HG03354 (cell line): Measurements from ENCODE around the gene SF3B5.
"Not testable (repeated sequence)": the region's sequence is repeated elsewhere in the genome, so short reads cannot be mapped to it uniquely, and the experiment has no call there.

Experiments used
- ATAC-seq: cut with Tn5 transposase; IDR thresholded peaks from one replicate; pipeline ENCODE4 v1.9.1; 2021; ENCODE audit warnings: mild to moderate bottlenecking; ENCODE audit not compliant: unreplicated experiment, poor library complexity, severe bottlenecking

The SF3B5 gene

GRCh38 chr6:144095134-144096002 lies at the start of gene SF3B5:
SF3B5 (minus strand) TSS chr6:144095573; CDS start chr6:144095497, 76 bp downstream.
- peak; percentile 94 for ATAC-seq

- ATAC-seq: no peak
Observed at GRCh38 chr6:144144996-144145395, 49.6 kb upstream of the SF3B5 start.

GRCh38 chr6:144143878-144144277 lies 48.5 kb upstream of the SF3B5 start:
- no peak for ATAC-seq

- ATAC-seq: no peak
Observed at GRCh38 chr6:144143106-144143505, 47.7 kb upstream of the SF3B5 start.

GRCh38 chr6:144141470-144141869 lies 46.1 kb upstream of the SF3B5 start:
- ATAC-seq: no peak

- peak; percentile 86 for ATAC-seq
Observed at GRCh38 chr6:144140867-144141266, 45.5 kb upstream of the SF3B5 start.

- no peak for ATAC-seq
Observed at GRCh38 chr6:144139817-144140216, 44.4 kb upstream of the SF3B5 start.

- no peak for ATAC-seq
Observed at GRCh38 chr6:144138542-144138941, 43.2 kb upstream of the SF3B5 start.

GRCh38 chr6:144134737-144135136 lies 39.4 kb upstream of the SF3B5 start:
- ATAC-seq: no peak

- ATAC-seq: no peak
Observed at GRCh38 chr6:144134176-144134575, 38.8 kb upstream of the SF3B5 start.

GRCh38 chr6:144133225-144133821 lies 38.0 kb upstream of the SF3B5 start:
- ATAC-seq: no peak

GRCh38 chr6:144132167-144132690 lies 36.9 kb upstream of the SF3B5 start:
- ATAC-seq: not testable (repeated sequence)

- ATAC-seq: peak; percentile 46
Observed at GRCh38 chr6:144131248-144131709, 35.9 kb upstream of the SF3B5 start.

GRCh38 chr6:144129469-144129868 lies 34.1 kb upstream of the SF3B5 start:
- no peak for ATAC-seq

GRCh38 chr6:144127097-144127496 lies 31.7 kb upstream of the SF3B5 start:
- ATAC-seq: no peak

- ATAC-seq: no peak
Observed at GRCh38 chr6:144123836-144124235, 28.5 kb upstream of the SF3B5 start.

- ATAC-seq: no peak
Observed at GRCh38 chr6:144123421-144123820, 28.0 kb upstream of the SF3B5 start.

GRCh38 chr6:144122861-144123260 lies 27.5 kb upstream of the SF3B5 start:
- no peak for ATAC-seq

- ATAC-seq: no peak
Observed at GRCh38 chr6:144119376-144119775, 24.0 kb upstream of the SF3B5 start.

- ATAC-seq: no peak
Observed at GRCh38 chr6:144115219-144115618, 19.8 kb upstream of the SF3B5 start.

- ATAC-seq: no peak
Observed at GRCh38 chr6:144113366-144113765, 18.0 kb upstream of the SF3B5 start.
